ENCODE measurements around the gene CLDND2. TPM values are rescaled to one million over a fixed set of nuclear protein-coding genes. Genes with fewer than 3 reads are reported as not detected.

The CLDND2 gene
- total RNA-seq, 4 donors from 2014 or later, result not detected

DNA sequence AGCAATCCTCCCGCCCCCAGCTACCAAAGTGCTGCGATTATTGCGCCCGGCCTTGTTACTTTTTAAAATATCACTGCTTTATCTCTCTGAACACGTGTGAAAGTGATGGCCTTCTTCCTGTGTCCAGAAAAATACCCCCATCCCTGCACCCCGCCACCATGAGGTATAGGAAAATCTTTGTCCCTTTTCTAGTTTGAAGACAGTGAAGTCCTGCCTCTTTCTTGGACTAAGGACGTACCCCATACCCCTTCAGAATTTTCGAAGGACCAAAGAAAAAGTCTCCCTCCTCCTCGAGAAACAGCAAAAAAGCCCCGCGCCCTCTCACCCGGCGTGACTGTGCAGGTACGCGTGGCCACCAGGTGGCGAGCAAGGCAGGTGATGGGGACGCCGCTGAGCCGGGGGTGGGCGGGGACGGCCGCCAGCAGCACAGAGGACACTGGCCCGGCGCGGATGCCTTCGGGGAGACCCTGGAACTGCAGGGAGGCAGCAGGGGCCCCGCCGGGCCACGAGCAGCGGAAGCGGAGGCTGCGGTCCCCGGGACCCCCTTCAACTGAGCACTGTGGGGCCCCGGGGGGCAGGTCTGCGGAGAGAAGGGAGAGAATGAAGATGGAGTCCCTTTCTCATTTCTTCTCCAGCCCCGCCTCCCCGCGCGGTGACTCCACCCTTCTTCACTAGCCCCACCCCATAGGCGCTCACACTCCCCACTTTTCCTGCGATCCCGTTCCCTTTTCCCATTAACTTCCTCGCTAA is 30.1 kb downstream of the CLDND2 start:
- TF ChIP-seq, protein P1, sequence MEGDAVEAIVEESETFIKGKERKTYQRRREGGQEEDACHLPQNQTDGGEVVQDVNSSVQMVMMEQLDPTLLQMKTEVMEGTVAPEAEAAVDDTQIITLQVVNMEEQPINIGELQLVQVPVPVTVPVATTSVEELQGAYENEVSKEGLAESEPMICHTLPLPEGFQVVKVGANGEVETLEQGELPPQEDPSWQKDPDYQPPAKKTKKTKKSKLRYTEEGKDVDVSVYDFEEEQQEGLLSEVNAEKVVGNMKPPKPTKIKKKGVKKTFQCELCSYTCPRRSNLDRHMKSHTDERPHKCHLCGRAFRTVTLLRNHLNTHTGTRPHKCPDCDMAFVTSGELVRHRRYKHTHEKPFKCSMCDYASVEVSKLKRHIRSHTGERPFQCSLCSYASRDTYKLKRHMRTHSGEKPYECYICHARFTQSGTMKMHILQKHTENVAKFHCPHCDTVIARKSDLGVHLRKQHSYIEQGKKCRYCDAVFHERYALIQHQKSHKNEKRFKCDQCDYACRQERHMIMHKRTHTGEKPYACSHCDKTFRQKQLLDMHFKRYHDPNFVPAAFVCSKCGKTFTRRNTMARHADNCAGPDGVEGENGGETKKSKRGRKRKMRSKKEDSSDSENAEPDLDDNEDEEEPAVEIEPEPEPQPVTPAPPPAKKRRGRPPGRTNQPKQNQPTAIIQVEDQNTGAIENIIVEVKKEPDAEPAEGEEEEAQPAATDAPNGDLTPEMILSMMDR (IDR thresholded peaks at IDR 0.05), result peak; percentile 50 to 94 (median 86)
- TF ChIP-seq POLR2A (IDR thresholded peaks at IDR 0.05), result no peak
- H3K36me3 ChIP-seq, result no peaks in the 10 kb centered on the region
- H3K27ac ChIP-seq, result peak overlapping the region; percentile 76 to 86 (median 82)
- H3K27me3 ChIP-seq, result no peaks in the 10 kb centered on the region
- peaks cover 0 to 15% (median 6%) of the 10 kb centered on the region in 4 donors for H3K4me1 ChIP-seq
- H3K9me3 ChIP-seq, result no peaks in the 10 kb centered on the region
- H3K4me3 ChIP-seq, result peak overlapping the region; percentile 58 to 83 (median 78)
- DNase-seq, result peak; percentile 92 to 95 (median 94)

DNA sequence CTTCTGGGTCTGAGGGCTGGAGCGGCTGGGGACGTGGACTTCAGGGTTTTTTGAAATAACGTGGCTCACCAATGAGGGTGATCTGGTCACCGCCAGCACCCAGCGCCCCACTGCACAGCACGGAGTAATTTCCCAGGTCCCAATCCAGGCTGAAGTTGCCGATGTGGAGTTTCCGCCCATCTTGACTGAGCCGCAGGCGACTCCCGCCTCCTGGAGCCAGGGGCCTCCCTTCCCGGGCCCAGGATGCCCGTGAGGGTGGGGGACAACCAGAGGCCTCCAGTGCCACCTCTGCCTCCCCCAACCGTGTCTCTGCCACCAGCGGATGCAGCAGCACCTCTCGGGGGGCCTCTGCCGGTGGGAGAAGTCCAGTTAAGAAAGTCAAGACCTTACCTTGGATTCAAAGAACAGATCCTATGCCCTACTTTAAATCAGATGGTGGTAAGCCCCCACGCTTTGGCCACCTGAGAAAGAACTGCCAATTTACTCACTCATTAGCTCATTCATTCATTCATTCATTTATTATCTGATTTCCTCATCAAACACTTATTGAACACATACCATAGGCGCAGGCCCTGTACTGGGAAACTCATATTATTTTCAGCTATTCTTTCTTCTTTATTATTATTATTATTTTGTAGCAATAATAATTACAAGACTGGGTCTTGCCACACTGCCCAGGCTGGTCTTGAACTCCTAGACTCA is 30.8 kb downstream of the CLDND2 start:
- Histone ChIP-seq H3K27ac (no peak overlapping the region), H3K4me3 (no peak overlapping the region), H3K27me3 (no peaks in the 10 kb centered on the region), H3K4me1 (peaks cover 0 to 15% (median 6%) of the 10 kb centered on the region in 4 donors), H3K36me3 (no peaks in the 10 kb centered on the region), H3K9me3 (no peaks in the 10 kb centered on the region)
- DNase-seq, result no peak
- TF ChIP-seq POLR2A (IDR thresholded peaks at IDR 0.05), result no peak
- TF ChIP-seq, protein P1 (IDR thresholded peaks at IDR 0.05), result no peak

DNA sequence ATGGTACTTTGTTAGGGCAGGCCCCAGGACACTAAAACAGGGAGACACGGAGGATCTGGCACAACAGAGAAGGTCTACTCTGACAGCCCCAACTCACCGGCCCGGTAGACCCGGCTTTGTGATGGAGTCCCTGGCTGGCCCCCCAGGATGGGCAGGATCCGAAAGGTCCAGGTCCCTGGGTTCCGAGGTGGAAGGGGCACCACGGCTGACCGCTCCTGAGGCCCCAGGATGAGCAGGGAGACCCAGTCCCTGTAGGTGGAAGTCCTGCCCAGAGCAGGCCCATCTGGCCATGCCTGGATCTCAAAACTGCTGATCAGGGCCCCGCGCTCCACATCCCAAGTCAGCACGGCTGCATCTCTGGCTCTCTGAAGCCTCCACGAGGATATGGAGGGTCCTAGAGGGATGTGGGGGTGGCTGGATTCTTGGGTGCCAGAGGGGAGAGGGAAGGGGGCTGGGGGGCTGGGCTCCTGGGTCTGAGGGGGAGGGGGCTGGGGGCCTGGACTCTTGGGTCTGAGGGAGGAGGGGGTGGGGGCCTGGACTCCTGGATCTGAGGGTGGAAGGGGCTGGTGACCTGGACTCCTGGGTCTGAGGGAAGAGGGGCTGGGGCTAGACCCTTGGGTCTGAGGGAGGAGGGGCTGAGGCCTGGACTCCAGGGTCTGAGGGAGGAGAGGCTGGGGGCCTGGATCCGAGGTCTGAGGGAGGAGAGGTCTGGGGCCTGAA is 31.5 kb downstream of the CLDND2 start:
- Histone ChIP-seq H3K27me3 (no peaks in the 10 kb centered on the region), H3K9me3 (peaks cover 0 to 1% (median 0%) of the 10 kb centered on the region in 4 donors), H3K36me3 (no peaks in the 10 kb centered on the region), H3K27ac (no peak overlapping the region), H3K4me3 (no peak overlapping the region), H3K4me1 (peaks cover 0 to 15% (median 6%) of the 10 kb centered on the region in 4 donors)
- no peak for DNase-seq
- TF ChIP-seq, protein P1 (IDR thresholded peaks at IDR 0.05), result no peak
- TF ChIP-seq POLR2A (IDR thresholded peaks at IDR 0.05), result no peak

DNA sequence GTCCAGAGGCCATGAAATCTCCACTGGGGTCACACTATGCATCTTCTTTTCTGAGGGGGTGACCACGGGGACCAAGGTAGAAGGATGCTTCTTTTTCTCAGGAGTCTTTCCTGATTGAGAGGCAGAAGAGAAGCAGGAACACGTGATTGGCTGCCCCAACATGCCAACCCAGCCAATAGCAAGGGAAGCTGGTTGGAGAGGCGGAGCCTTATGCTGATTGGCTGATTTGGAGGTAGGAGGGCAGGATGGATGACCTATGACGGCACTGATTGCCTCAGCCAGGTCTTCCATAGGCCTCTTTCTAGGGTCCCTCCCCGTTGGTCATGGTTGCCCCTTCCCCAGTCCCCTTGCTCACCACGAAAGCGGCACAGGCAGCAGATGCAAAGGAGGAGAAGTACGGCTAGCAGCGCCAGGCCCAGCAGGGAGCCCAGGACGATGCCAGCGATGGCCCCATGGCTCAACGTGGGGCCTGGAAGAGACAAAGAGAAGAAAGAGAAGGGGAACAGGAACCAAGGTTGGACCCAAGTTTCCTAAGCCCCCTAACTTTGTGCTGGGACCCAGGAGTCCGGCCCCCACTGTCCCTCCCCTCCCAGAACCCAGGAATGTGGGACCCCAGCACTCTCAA is 34.9 kb downstream of the CLDND2 start:
- no peak for DNase-seq
- Histone ChIP-seq H3K4me3 (no peak overlapping the region), H3K9me3 (peaks cover 0 to 3% (median 0%) of the 10 kb centered on the region in 4 donors), H3K27ac (no peak overlapping the region), H3K36me3 (no peaks in the 10 kb centered on the region), H3K4me1 (no peaks in the 10 kb centered on the region), H3K27me3 (no peaks in the 10 kb centered on the region)
- no peak for TF ChIP-seq POLR2A (IDR thresholded peaks at IDR 0.05)
- TF ChIP-seq, protein P1 (IDR thresholded peaks at IDR 0.05), result no peak

DNA sequence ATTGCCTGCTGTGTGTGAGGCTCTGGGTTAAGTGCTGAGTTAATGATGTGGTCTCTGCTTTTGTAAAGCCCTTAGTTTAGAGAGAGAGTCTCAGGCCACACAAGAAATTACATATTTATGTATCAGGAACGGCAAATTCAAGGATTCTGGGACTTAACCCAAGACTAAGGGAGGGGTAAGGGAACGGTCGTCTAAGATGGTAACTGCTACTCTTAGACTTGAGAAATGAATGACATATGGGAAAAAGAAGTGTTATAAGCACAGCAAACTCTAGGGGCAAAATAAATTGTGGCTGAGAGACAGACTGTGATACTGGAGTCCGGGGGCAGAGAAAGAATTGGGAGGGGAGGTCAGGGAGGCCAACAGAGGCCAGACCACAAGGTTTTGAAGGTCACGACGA is 37.1 kb downstream of the CLDND2 start:
- Histone ChIP-seq H3K27ac (no peak overlapping the region), H3K4me3 (no peak overlapping the region), H3K9me3 (peaks cover 0 to 3% (median 0%) of the 10 kb centered on the region in 4 donors), H3K27me3 (peaks cover 0 to 11% of the 10 kb centered on the region in 2 donors), H3K36me3 (no peaks in the 10 kb centered on the region), H3K4me1 (peaks cover 0 to 11% (median 2%) of the 10 kb centered on the region in 4 donors)
- DNase-seq, result no peak
- no peak for TF ChIP-seq POLR2A (IDR thresholded peaks at IDR 0.05)
- TF ChIP-seq, protein P1 (IDR thresholded peaks at IDR 0.05), result no peak

Data from Peyer's patch (tissue), 4 donors.